ENCODE results near the gene GAST. TPM values are rescaled to one million over a fixed set of nuclear protein-coding genes. Genes with fewer than 3 reads are reported as not detected.

The GAST gene
- total and polyA plus RNA-seq, 2 of the 13 experiments (the other 11 are each of a cell fraction or from before 2014, with no cell fraction given), result 0.32 to 0.42 TPM

DNA sequence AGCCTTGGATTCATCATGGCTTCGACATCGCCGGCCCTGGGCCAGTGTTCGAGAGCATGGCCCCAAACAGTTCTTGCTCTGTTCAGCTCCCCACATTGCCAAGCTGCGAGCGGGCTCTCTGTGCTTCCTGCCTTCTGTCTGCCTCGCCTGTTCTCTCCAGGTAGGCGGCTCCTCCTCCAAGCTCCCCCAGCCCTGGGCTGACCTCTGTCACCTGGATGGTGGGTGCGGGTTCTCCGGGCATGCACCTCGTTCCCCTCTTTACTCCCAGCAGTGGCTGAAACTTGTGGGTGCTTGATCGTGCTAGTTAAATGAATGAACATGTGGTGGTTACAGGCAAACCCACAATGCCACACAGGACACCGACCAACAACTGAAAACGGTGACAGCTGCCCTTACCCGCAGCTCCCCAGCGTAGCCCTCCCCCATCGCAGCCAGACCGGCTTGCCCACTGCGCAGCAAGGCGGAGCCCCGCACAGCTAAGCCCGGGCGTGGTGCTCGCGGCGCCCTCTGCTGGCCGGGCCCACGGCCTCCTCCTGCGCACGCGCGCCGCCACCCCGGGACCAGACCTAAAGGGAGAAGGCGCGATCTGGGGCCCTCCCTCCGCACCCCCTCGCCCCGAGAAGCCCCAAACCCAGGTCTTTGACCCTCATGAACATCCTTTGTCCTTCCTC, 46.4 kb upstream of the GAST start (continued):
- TF ChIP-seq, protein P1, sequence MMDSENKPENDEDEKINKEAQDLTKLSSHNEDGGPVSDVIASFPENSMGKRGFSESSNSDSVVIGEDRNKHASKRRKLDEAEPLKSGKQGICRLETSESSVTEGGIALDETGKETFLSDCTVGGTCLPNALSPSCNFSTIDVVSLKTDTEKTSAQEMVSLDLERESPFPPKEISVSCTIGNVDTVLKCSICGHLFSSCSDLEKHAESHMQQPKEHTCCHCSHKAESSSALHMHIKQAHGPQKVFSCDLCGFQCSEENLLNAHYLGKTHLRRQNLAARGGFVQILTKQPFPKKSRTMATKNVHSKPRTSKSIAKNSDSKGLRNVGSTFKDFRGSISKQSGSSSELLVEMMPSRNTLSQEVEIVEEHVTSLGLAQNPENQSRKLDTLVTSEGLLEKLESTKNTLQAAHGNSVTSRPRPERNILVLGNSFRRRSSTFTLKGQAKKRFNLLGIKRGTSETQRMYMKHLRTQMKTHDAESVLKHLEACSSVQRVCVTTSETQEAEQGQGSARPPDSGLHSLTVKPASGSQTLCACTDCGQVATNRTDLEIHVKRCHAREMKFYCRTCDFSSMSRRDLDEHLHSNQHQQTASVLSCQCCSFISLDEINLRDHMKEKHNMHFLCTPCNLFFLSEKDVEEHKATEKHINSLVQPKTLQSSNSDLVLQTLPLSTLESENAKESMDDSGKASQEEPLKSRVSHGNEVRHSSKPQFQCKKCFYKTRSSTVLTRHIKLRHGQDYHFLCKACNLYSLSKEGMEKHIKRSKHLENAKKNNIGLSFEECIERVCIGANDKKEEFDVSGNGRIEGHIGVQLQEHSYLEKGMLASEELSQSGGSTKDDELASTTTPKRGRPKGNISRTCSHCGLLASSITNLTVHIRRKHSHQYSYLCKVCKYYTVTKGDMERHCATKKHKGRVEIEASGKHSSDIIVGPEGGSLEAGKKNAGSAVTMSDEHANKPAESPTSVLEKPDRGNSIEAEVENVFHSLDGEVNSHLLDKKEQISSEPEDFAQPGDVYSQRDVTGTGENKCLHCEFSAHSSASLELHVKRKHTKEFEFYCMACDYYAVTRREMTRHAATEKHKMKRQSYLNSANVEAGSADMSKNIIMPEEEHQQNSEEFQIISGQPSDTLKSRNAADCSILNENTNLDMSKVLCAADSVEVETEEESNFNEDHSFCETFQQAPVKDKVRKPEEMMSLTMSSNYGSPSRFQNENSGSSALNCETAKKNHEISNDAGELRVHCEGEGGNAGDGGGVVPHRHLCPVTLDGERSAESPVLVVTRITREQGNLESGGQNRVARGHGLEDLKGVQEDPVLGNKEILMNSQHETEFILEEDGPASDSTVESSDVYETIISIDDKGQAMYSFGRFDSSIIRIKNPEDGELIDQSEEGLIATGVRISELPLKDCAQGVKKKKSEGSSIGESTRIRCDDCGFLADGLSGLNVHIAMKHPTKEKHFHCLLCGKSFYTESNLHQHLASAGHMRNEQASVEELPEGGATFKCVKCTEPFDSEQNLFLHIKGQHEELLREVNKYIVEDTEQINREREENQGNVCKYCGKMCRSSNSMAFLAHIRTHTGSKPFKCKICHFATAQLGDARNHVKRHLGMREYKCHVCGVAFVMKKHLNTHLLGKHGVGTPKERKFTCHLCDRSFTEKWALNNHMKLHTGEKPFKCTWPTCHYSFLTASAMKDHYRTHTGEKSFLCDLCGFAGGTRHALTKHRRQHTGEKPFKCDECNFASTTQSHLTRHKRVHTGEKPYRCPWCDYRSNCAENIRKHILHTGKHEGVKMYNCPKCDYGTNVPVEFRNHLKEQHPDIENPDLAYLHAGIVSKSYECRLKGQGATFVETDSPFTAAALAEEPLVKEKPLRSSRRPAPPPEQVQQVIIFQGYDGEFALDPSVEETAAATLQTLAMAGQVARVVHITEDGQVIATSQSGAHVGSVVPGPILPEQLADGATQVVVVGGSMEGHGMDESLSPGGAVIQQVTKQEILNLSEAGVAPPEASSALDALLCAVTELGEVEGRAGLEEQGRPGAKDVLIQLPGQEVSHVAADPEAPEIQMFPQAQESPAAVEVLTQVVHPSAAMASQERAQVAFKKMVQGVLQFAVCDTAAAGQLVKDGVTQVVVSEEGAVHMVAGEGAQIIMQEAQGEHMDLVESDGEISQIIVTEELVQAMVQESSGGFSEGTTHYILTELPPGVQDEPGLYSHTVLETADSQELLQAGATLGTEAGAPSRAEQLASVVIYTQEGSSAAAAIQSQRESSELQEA (CRISPR knock-in tag; IDR thresholded peaks at IDR 0.05; ENCODE audit: not compliant biosample characterization), result no peak
- TF ChIP-seq MED8 (CRISPR knock-in tag; IDR thresholded peaks at IDR 0.05; ENCODE audit: insufficient replicate concordance) (peak; percentile 77), SP140L (CRISPR knock-in tag; IDR thresholded peaks at IDR 0.05; ENCODE audit: borderline replicate concordance) (no peak), U2AF2 (IDR thresholded peaks at IDR 0.05; ENCODE audit: low read depth, low read length) (no peak), ZNF460 (CRISPR knock-in tag; IDR thresholded peaks at IDR 0.05; ENCODE audit: borderline replicate concordance) (no peak; the same call in 1 of the 2 replicates), ISL2 (CRISPR knock-in tag; IDR thresholded peaks at IDR 0.05) (no peak), ZFYVE20 (CRISPR knock-in tag; IDR thresholded peaks at IDR 0.05; ENCODE audit: borderline replicate concordance, low read depth) (no peak), JUND (CRISPR knock-in tag; IDR thresholded peaks at IDR 0.05) (no peak), HNF4A (CRISPR knock-in tag; IDR thresholded peaks at IDR 0.05) (no peak), PRDM10 (CRISPR knock-in tag; IDR thresholded peaks at IDR 0.05; ENCODE audit: low read depth) (peak; percentile 57; the same call in 1 of the 2 replicates), MBNL3 (CRISPR knock-in tag; conservative IDR thresholded peaks at IDR 0.05) (no peak), ZNF780A (CRISPR knock-in tag; IDR thresholded peaks at IDR 0.05) (no peak), ZSCAN12 (CRISPR knock-in tag; IDR thresholded peaks at IDR 0.05) (no peak), ZNF30 (CRISPR knock-in tag; IDR thresholded peaks at IDR 0.05) (no peak), SOX6 (IDR thresholded peaks at IDR 0.05) (no peak), SOX6 (CRISPR knock-in tag; IDR thresholded peaks at IDR 0.05) (peak; percentile 58), ZNF746 (CRISPR knock-in tag; IDR thresholded peaks at IDR 0.05) (0 out of 2 replicates have a peak, but pooled peaks have one; percentile 18), YEATS2 (CRISPR knock-in tag; IDR thresholded peaks at IDR 0.05; ENCODE audit: borderline replicate concordance) (peak; percentile 80; the same call in 1 of the 2 replicates), RBFOX2 (IDR thresholded peaks at IDR 0.05; ENCODE audit: low read depth, low read length) (peak; percentile 77)

Data from HepG2 (cell line).